Fibroblast of lung (primary cell): ENCODE results near the gene IL10RB.

Experiments
- EZH2 ChIP-seq: IDR thresholded peaks from 2 replicates; pipeline ENCODE4 v1.5.1; 2012; ENCODE audit warnings: low read length, control low read depth, mild to moderate bottlenecking; ENCODE audit errors: missing control alignments
- TF ChIP-seq, protein P1 (sequence below), 2 donors: IDR thresholded peaks in 1 of 2; conservative IDR thresholded peaks in 1 of 2; 1 replicate in 1 of 2; 2 replicates in 1 of 2; pipeline ENCODE4 v1.5.1; 2011 to 2012; ENCODE audit warnings: low read length in 2 of 2, control low read depth in 1 of 2, inconsistent platforms in 1 of 2, low read depth in 1 of 2, mild to moderate bottlenecking in 1 of 2

DNA sequence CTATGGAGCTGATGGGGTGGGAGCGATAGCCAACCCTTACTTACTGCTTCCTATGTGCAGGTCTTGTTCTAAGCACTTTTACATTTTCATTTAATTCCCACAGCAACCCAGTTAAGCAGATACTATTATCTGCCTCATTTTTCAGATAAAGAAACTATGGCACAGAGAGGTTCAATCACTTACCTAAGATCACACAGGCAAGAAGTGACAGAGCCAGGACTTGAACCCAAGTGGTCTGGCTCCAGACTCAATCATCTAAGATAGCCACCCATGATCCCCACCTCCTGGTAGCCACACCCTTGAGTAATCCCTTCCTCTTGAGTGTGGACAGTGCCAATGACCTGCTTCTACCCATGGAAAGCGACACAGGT lies 35.5 kb downstream of the IL10RB start:
- TF ChIP-seq, protein P1, sequence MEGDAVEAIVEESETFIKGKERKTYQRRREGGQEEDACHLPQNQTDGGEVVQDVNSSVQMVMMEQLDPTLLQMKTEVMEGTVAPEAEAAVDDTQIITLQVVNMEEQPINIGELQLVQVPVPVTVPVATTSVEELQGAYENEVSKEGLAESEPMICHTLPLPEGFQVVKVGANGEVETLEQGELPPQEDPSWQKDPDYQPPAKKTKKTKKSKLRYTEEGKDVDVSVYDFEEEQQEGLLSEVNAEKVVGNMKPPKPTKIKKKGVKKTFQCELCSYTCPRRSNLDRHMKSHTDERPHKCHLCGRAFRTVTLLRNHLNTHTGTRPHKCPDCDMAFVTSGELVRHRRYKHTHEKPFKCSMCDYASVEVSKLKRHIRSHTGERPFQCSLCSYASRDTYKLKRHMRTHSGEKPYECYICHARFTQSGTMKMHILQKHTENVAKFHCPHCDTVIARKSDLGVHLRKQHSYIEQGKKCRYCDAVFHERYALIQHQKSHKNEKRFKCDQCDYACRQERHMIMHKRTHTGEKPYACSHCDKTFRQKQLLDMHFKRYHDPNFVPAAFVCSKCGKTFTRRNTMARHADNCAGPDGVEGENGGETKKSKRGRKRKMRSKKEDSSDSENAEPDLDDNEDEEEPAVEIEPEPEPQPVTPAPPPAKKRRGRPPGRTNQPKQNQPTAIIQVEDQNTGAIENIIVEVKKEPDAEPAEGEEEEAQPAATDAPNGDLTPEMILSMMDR (conservative IDR thresholded peaks at IDR 0.05 in 1 of 2, IDR thresholded peaks at IDR 0.05 in 1 of 2; ENCODE audit: low read depth in 1 of 2, low read length in 2 of 2), result no peak
- no peak for TF ChIP-seq EZH2
